GM19025 (cell line): ENCODE measurements around the gene CHCHD5.

Experiments used
- ATAC-seq: cut with Tn5 transposase; IDR thresholded peaks from one replicate; pipeline ENCODE4 v1.9.1; 2021; ENCODE audit warnings: mild to moderate bottlenecking, low read depth, moderate library complexity; ENCODE audit not compliant: unreplicated experiment

CHCHD5 gene

DNA sequence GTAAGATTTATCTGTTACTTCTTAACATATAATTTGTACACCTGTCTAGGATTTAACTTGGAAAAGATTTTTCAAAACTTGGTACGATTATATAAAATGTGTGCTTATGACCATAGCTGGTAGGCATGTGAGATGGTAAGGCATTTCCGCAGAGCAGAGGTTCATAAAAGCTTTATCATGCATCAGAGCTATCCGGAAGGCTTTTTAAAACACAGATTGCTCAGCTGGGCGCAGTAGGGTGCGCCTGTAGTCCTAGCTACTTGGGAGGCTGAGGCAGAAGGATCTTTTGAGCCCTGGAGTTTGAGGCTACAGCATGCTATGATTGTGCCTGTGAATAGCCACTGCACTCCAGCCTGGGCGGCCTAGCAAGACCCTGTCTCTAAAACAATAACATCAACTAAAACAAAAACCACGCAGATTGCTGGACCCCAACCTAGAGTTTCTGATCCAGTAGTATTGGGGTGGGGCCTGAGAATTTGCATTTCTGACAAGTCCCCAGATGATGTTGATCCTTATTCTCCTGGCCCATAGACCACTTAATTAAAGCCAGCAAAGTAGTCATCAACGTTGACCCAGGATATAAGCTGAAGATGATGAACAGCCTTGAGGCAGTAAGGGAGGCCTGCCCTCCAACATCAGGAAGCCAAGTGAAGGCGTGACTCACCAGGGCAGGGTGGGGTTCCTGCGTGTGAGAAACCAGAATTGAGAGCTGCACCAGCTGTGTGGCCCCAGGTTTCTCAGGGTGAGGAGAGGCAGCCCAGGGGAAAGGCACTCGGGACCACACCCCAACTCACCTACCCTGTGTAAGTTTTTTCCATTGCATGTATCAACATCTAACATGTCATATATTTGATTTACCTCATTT lies 39.7 kb downstream of the CHCHD5 start:
- ATAC-seq = peak; percentile 64

GRCh38 chr2:112625474-112626114 lies 41.2 kb downstream of the CHCHD5 start:
- no peak for ATAC-seq

DNA sequence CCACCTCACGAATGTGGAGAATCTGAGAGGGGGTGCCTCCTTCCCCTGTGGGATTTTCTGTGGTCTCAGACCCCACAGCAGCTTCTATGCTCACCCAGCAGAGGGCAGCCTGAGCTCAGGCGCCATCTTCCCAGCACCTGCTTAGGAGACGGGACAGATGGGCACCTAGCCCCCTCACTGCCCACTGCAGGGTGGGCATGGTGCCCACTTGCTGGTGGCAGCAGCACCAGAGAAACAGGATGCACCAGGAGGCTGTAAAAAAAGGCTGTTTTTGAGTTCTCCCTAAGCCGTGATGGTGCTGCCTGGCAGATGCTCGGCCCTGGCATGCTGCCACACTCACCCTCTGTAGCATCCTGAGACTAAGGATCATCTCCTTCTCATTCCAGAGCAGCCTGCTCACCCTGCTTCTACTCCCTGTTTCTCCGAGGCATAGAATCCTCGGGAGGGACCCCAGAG lies 42.2 kb downstream of the CHCHD5 start:
- no peak for ATAC-seq

DNA sequence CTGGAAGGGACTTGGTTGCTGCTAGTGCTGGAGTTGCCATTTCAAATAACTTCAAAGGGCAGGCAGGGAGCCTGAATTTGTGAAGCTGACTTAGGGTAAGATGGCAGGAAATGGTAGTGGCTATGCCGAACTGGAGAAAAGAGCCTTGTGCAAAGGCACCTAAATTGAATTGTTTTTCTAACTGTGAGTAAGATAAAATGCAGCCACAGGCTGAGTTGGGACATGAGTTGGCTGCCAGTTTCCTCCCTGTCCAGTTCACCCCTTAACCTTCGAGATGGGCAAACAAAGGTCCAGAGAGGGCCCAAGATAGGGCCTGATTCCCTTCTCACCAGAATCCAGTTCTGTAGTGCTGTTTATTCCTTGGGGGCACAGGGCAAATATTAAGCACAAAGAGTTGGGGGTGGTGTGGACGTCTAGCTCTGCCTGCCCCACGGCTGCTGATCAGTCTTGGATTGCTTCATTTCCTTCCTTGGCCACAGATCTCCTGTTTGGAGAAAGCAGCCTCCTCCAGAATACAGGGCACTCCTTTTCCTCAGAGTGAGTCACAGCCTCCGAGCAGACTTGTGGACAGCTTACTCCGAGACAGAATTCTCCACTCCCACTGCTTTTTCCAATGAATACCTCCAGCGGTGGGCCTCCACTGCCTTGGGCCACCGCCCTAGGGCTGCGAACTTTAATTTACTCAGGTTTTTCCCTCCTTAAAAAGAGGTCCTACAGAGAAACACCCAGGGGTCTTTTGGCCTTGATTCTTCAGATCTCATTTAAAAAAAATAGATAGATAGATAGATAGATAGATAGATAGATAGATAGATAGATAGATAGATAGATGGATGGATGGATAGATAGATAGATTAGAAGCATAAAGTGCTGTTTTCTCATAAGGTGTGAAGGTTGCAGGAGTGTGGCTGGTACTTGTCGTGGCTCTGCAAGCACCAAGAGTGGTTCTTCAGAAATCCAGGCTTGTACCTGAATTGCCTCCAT lies 42.9 kb downstream of the CHCHD5 start:
- no peak for ATAC-seq

DNA sequence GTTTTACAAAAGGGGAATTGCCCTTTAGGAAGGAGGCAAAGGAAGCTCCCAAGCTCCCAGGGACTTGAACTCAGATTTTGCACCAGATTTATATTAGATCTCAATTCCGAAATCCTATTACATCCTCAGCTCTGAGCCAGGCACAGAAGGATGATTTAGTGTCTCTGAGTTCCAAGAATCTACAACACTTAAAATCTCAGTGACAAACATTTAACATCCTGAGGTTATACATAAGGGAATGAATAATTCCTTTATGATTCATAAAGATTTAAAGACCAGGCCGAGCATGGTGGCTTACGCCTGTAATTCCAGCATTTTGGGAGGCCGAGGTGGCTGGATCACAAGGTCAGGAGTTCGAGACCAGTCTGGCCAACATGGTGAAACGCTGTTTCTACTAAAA lies 44.8 kb downstream of the CHCHD5 start:
- no peak for ATAC-seq

GRCh38 chr2:112629823-112630222 lies 45.4 kb downstream of the CHCHD5 start:
- ATAC-seq = no peak

GRCh38 chr2:112630268-112630667 lies 45.9 kb downstream of the CHCHD5 start:
- no peak for ATAC-seq

DNA sequence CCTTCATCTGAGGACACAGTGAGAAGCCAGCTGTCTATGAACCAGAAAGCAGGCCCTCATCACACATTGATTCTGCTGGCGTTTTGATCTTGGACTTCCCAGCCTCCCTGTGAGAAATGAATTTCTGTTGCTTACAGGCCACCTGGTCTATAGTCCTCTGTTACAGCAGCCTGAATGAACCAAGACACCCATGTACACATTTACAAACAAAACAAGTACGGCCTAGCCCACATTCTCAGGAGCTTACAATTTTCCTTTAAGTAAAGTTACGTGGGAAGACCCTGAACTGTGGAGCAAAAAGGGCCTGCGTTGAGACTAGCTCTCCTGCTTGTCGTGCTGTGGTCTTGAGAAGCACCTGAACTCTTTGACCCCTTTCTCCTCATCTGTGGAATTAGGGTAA lies 49.3 kb downstream of the CHCHD5 start:
- no peak for ATAC-seq

- ATAC-seq = no peak
These were observed 49.9 kb downstream of the CHCHD5 start for GRCh38 chr2:112634153-112634873.

- no peak for ATAC-seq
These were observed 50.4 kb downstream of the CHCHD5 start for GRCh38 chr2:112634874-112635157.

DNA sequence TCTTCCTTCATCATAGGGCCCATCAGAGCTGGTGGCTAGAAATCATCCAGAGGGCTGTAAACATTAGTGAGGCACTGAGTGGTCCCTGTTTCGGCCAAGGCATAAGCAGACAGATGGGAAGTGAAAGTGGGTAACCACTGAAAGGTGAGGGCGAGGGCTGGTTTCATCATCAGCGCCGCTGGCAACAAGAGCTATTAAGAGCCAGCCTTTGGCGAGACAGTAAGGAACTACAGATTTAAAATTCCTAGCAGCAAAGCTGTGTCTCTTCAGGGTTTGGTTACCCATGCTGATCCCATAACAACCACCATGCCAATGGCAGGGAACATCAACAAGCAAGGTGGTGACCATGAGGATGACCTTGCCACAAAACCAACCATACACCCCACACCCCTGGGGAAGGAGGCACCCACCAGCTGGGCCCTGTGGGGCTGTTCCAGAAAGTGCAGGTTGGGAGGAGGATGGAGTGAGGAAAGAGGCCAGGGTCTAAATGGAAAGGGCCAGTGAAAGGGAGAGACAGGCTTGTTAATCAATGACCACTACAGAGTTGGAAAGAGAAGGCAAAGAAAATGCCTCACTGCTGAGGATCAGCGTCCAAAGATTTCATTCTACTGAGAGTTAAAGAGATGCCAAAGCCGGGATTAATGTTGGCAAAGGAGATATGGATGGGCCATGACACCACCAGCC lies 52.3 kb downstream of the CHCHD5 start:
- ATAC-seq = peak; percentile 95

DNA sequence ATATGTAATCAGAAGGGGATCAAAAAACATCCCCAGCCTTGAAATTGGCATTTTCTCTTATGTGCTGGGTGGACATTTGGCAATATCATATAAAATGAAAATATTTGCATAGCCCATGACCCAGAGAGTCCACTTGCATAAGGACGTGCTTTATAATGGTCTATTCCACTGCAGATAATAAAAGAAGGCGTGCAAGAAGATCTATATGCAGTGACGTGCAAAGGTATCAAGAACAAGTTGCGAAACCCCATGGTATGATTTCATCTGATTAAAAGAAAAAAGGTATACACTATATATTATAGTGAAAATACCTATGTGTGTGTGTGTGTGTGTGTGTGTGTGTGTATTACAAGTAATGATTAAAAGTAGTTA lies 52.9 kb downstream of the CHCHD5 start:
- no peak for ATAC-seq
